GM19193 (cell line): ENCODE measurements around the gene NFAM1.

Source experiments
- POLR2A ChIP-seq: IDR thresholded peaks from 4 replicates; pipeline ENCODE4 v1.6.1; 2011; ENCODE audit not compliant: insufficient read depth, insufficient read length; ENCODE audit errors: extremely low read depth

The NFAM1 gene

GRCh38 chr22:42432818-42433217 is 615 bp upstream of the NFAM1 start:
- no peak for TF ChIP-seq POLR2A

GRCh38 chr22:42431401-42432019 is 693 bp downstream of the NFAM1 start:
- TF ChIP-seq POLR2A: no peak

- no peak for TF ChIP-seq POLR2A
These were observed 1.6 kb downstream of the NFAM1 start for GRCh38 chr22:42430528-42431125.

GRCh38 chr22:42428760-42429159 is 3.4 kb downstream of the NFAM1 start:
- TF ChIP-seq POLR2A: no peak

GRCh38 chr22:42428025-42428424 is 4.2 kb downstream of the NFAM1 start:
- TF ChIP-seq POLR2A: no peak

- TF ChIP-seq POLR2A: no peak
These were observed 5.0 kb downstream of the NFAM1 start for GRCh38 chr22:42427167-42427566.

GRCh38 chr22:42425989-42426355 is 6.2 kb downstream of the NFAM1 start:
- TF ChIP-seq POLR2A: no peak

- TF ChIP-seq POLR2A: no peak
These were observed 6.7 kb downstream of the NFAM1 start for GRCh38 chr22:42425337-42425988.

- no peak for TF ChIP-seq POLR2A
These were observed 12.8 kb downstream of the NFAM1 start for GRCh38 chr22:42419243-42419881.

- no peak for TF ChIP-seq POLR2A
These were observed 13.4 kb downstream of the NFAM1 start for GRCh38 chr22:42418811-42419242.

- TF ChIP-seq POLR2A: no peak
These were observed 14.4 kb downstream of the NFAM1 start for GRCh38 chr22:42417645-42418305.

GRCh38 chr22:42416671-42417230 is 15.5 kb downstream of the NFAM1 start:
- no peak for TF ChIP-seq POLR2A

GRCh38 chr22:42414565-42415303 is 17.5 kb downstream of the NFAM1 start:
- no peak for TF ChIP-seq POLR2A

GRCh38 chr22:42414021-42414420 is 18.2 kb downstream of the NFAM1 start:
- TF ChIP-seq POLR2A: no peak
